CD4-positive, alpha-beta memory T cell (primary cell): ENCODE data around the gene ZNF43. TPM values are rescaled to one million over a fixed set of nuclear protein-coding genes. Genes with fewer than 3 reads are reported as not detected.
"Not testable (repeated sequence)": the region's sequence is repeated elsewhere in the genome, so short reads cannot be mapped to it uniquely, and the experiment has no call there.

Experiments
- CTCF ChIA-PET: fragments of 350-600 bp; sonication (Branson Sonifier 250); formaldehyde crosslinking; loops from one replicate; lab custom pipeline; 2021; ENCODE audit warnings: inconsistent platforms; ENCODE audit not compliant: partially characterized antibody; lab: Charles Lee
- POLR2A ChIA-PET: fragments of 350-600 bp; sonication (Branson Sonifier 250); formaldehyde crosslinking; loops from one replicate; lab custom pipeline; 2021; ENCODE audit not compliant: partially characterized antibody; lab: Charles Lee
- DNase-seq, 5 donors: peaks; one replicate each; pipeline versions ENCODE4 v3.0.0 to v3.0.0-alpha.2; 2020 to 2022; ENCODE audit warnings: mixed read lengths in 1 of 5
- H3K27ac ChIP-seq: one replicate; pipeline ENCODE4 v1.7.0; 2013; ENCODE audit warnings: low read depth, low read length
- H3K27me3 ChIP-seq: 2 replicates; pipeline ENCODE4 v1.7.0; 2013; ENCODE audit warnings: mild to moderate bottlenecking, low read length, moderate library complexity; ENCODE audit not compliant: insufficient read depth
- H3K36me3 ChIP-seq: 2 replicates; pipeline ENCODE4 v1.7.0; 2013; ENCODE audit warnings: mild to moderate bottlenecking, low read length, moderate library complexity; ENCODE audit not compliant: insufficient read depth
- H3K4me1 ChIP-seq: 2 replicates; pipeline ENCODE4 v1.7.0; 2013; ENCODE audit warnings: mild to moderate bottlenecking, low read length, moderate library complexity; ENCODE audit not compliant: insufficient read depth
- H3K4me3 ChIP-seq, 2 donors: one replicate each; pipeline ENCODE4 v1.7.0; 2013; ENCODE audit warnings: low read length in 2 of 2, mild to moderate bottlenecking in 1 of 2
- H3K9me3 ChIP-seq, 2 donors: one replicate each; pipeline ENCODE4 v1.7.0; 2013; ENCODE audit warnings: low read length in 2 of 2, control low read depth in 1 of 2; ENCODE audit not compliant: control insufficient read depth in 1 of 2
- H3K27ac Mint-ChIP-seq, 7 donors: one replicate each; pipeline ENCODE4 v1.8.0; 2020 to 2021; ENCODE audit warnings: mixed read lengths in 7 of 7, mild to moderate bottlenecking in 6 of 7, inconsistent platforms in 3 of 7, moderate library complexity in 3 of 7
- H3K27me3 Mint-ChIP-seq, 2 donors: one replicate each; pipeline ENCODE4 v1.8.0; 2020 to 2021; ENCODE audit warnings: mixed read lengths in 2 of 2
- H3K36me3 Mint-ChIP-seq, 2 donors: one replicate each; pipeline ENCODE4 v1.8.0; 2020 to 2021; ENCODE audit warnings: mixed read lengths in 2 of 2, inconsistent platforms in 1 of 2, mild to moderate bottlenecking in 1 of 2
- H3K4me1 Mint-ChIP-seq, 4 donors: one replicate each; pipeline ENCODE4 v1.8.0; 2020 to 2021; ENCODE audit warnings: mixed read lengths in 4 of 4, mild to moderate bottlenecking in 1 of 4
- H3K4me3 Mint-ChIP-seq, 8 donors: one replicate each; pipeline ENCODE4 v1.8.0; 2020 to 2021; ENCODE audit warnings: mixed read lengths in 8 of 8, mild to moderate bottlenecking in 7 of 8, moderate library complexity in 6 of 8, inconsistent platforms in 3 of 8
- H3K9me3 Mint-ChIP-seq, 8 donors: one replicate each; pipeline ENCODE4 v1.8.0; 2020 to 2021; ENCODE audit warnings: mixed read lengths in 8 of 8, mild to moderate bottlenecking in 5 of 8, inconsistent platforms in 3 of 8, moderate library complexity in 1 of 8
- intact Hi-C: fragments of 100-400 bp; cut with micrococcal nuclease; formaldehyde crosslinking; loops from one replicate; pipeline ENCODE4 v1.15.1; 2023
- polyA plus RNA-seq, 2 donors: library from polyadenylated mRNA; unstranded; fragments of 300-500 nt; fragmentation: Illumina TruSeq; gene quantifications; one replicate each; pipeline ENCODE4 v1.2.3, GENCODE V29; 2021
- total RNA-seq, 2 experiments: library from RNA; stranded (reverse); gene quantifications; one replicate each; pipeline ENCODE4 v1.2.3, GENCODE V29; 2021

The ZNF43 gene
- total RNA-seq, result 10 to 100 TPM; 27.6 to 31.9 TPM
- polyA plus RNA-seq, result 10 to 100 TPM in 1 of 2 donors, 1 to 10 TPM in 1; 9.8 to 13.3 TPM

DNA sequence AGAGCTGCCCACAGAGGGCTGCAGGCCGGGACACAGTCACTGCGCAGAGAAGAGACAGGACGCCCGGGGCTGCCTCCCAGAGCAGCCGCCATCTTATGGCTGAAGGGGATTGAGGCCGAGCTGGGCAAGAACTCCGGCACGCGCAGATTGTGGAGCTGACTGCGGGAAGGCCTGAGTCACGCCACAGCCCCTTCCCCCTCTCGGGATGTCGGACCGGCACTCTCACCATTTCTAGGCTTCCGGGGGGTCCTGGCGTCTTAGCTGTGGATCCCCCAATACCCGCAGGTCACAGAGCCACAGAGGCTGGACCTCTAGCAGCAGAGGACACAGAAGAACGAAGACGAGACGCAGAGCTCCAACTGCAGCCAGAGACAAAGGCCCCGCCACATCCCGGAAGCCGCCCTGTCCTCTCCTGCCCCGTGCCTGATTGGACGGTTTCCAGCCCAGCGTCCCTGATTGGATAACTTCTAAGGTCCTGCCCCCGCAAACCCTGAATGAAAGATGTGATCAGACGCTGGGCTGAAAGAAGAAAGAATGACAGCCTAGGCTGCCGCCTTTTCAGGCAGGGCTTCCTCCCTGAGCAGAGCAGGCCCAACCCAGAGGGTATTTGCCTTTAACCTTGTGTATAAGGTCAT, at the start of gene ZNF43:
Gene ZNF43, minus strand, starts transcription at position 373 of the 635 bp plus-strand sequence. Its CDS starts 144 bp downstream, at position 229.
- peak; percentile 92 to 95 (median 92) for DNase-seq
- Mint-ChIP-seq H3K36me3 (peaks cover 5 to 31% of the 10 kb centered on the region in 2 donors), H3K4me1 (peaks cover 15 to 44% (median 31%) of the 10 kb centered on the region in 4 donors), H3K27me3 (no peaks in the 10 kb centered on the region), H3K9me3 (peaks cover 0 to 8% (median 0%) of the 10 kb centered on the region in 8 donors), H3K4me3 (peak within 1 kb of the TSS; percentile 97 to 99 (median 99)), H3K27ac (peak within 1 kb of the TSS; percentile 95 to 99 (median 98))
- Histone ChIP-seq H3K27me3 (no peaks in the 10 kb centered on the region), H3K27ac (peak within 1 kb of the TSS; percentile 80), H3K4me3 (peak within 1 kb of the TSS; percentile 73 to 93), H3K9me3 (no peaks in the 10 kb centered on the region), H3K4me1 (peaks cover 16% of the 10 kb centered on the region), H3K36me3 (peaks cover 6% of the 10 kb centered on the region)
- intact Hi-C loops, result loop anchor here (1.0 to 5.0 kb wide), 3 partner anchors 16 to 331 kb away; partner anchors contain the start of genes ZNF100 and ZNF429
- ChIA-PET CTCF (interaction anchor here (0.8 to 1.5 kb wide), 7 partner anchors 9 to 331 kb away, joined by 3 to 11 read pairs (median 3); partner anchors contain the start of genes ZNF100 and ZNF429), POLR2A (interaction anchor here (0.6 to 2.5 kb wide), 23 partner anchors 10 to 1954 kb away, joined by 3 to 85 read pairs (median 4); partner anchors contain the start of genes ZNF100, ZNF257, ZNF429 and ZNF430)

DNA sequence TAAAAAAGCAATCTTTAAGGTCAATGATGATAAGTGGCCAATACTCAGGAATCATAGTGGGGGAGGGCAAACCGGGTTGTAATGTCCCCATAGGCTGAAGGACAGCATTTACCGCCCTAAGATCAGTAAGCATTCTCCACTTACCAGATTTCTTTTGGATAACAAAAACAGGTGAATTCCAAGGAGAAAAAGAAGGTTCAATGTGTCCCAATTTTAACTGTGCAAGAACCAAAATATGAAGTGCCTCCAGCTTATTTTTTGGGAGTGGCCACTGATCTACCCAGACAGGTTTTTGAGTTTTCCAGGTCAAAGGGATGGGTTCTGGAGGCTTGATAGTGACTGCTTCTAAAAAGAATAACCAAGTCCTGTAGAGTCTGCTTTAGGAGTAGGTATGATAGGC, 49.5 kb upstream of the ZNF43 start:
- H3K9me3 ChIP-seq, H3K36me3 ChIP-seq, H3K9me3 Mint-ChIP-seq, H3K4me1 Mint-ChIP-seq, H3K27ac Mint-ChIP-seq, H3K27ac ChIP-seq, H3K4me3 ChIP-seq, POLR2A ChIA-PET, DNase-seq, H3K4me1 ChIP-seq, CTCF ChIA-PET, H3K27me3 ChIP-seq, H3K4me3 Mint-ChIP-seq, intact Hi-C loops, H3K36me3 Mint-ChIP-seq: not testable (repeated sequence)
- H3K27me3 Mint-ChIP-seq, result peaks cover 0 to 12% of the 10 kb centered on the region in 2 donors

DNA sequence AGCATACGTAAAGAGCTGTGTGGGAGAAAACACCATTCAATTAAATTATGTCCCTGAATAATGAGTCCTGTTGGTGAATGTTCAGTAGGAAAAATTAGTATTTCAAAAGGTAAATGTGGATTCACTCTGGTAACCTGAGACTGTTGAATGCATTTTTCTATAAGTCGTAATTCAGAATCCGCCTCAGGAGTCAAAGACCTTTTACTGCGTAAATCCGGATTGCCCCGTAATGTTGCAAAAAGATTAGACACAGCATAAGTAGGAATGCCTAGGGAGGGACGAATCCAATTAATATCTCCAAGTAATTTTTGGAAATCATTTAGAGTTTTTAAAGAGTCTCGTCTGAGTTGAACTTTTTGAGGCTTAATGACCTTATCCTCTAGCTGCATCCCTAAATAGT, 48.8 kb upstream of the ZNF43 start:
- intact Hi-C loops, H3K4me1 ChIP-seq, H3K4me1 Mint-ChIP-seq, H3K36me3 Mint-ChIP-seq, H3K4me3 ChIP-seq, H3K27ac ChIP-seq, H3K27me3 ChIP-seq, H3K4me3 Mint-ChIP-seq, H3K36me3 ChIP-seq, H3K9me3 Mint-ChIP-seq, H3K27ac Mint-ChIP-seq, CTCF ChIA-PET, POLR2A ChIA-PET, DNase-seq, H3K9me3 ChIP-seq: not testable (repeated sequence)
- peaks cover 0 to 12% of the 10 kb centered on the region in 2 donors for H3K27me3 Mint-ChIP-seq

DNA sequence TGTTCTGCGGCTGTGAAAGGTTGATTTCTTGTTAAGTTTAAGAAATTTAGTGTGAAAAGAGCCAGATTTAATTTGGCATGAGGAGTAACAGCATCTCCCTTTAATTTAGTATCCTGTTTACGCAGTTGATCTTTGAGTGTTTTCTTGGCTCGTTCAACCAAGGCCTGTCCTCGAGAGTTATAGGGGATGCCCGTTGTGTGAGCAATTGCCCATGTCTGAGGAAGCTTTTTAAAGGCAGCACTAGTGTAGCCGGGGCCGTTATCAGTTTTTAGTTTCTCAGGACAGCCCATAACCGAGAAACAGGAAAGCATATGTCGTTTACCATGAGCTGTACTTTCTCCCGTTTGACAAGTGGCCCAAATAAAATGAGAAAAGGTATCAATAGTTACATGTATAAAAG, 47.5 kb upstream of the ZNF43 start:
- peaks cover 0 to 2% (median 0%) of the 10 kb centered on the region in 8 donors for H3K9me3 Mint-ChIP-seq
- Histone ChIP-seq H3K27ac (no peak overlapping the region), H3K4me3 (no peak overlapping the region), H3K36me3 (no peaks in the 10 kb centered on the region), H3K27me3 (no peaks in the 10 kb centered on the region), H3K4me1 (no peaks in the 10 kb centered on the region), H3K9me3 (no peaks in the 10 kb centered on the region)
- H3K4me1 Mint-ChIP-seq, result no peaks in the 10 kb centered on the region
- ChIA-PET POLR2A (no interaction called here), CTCF (no interaction called here)
- DNase-seq, result no peak
- H3K27ac Mint-ChIP-seq, result no peak overlapping the region
- peaks cover 0 to 12% of the 10 kb centered on the region in 2 donors for H3K27me3 Mint-ChIP-seq
- no peaks in the 10 kb centered on the region for H3K36me3 Mint-ChIP-seq
- intact Hi-C loops, result no loop called here
- H3K4me3 Mint-ChIP-seq, result no peak overlapping the region

DNA sequence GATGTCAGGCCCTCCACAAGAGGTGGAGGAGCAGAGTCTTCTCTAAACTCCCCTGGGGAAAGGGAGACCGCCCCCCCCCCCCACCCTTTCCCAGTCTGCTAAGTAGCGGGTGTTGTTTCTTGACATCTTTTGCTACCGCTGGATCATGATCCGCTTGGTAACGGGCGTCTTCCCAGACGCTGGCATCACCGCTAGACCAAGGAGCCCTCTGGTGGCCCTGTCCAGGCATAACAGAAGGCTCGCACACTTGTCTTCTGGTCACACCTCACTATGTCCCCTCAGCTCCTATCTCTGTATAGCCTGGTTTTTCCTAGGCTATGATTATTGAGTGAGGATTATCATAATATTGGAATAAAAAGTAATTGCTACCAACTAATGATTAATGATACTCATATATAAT, 44.8 kb upstream of the ZNF43 start:
- H3K27me3 Mint-ChIP-seq, H3K27me3 ChIP-seq, DNase-seq, POLR2A ChIA-PET, H3K27ac Mint-ChIP-seq, H3K36me3 Mint-ChIP-seq, H3K4me1 ChIP-seq, H3K27ac ChIP-seq, H3K4me1 Mint-ChIP-seq, intact Hi-C loops, H3K4me3 Mint-ChIP-seq, CTCF ChIA-PET, H3K9me3 Mint-ChIP-seq, H3K4me3 ChIP-seq, H3K9me3 ChIP-seq, H3K36me3 ChIP-seq: not testable (repeated sequence)

DNA sequence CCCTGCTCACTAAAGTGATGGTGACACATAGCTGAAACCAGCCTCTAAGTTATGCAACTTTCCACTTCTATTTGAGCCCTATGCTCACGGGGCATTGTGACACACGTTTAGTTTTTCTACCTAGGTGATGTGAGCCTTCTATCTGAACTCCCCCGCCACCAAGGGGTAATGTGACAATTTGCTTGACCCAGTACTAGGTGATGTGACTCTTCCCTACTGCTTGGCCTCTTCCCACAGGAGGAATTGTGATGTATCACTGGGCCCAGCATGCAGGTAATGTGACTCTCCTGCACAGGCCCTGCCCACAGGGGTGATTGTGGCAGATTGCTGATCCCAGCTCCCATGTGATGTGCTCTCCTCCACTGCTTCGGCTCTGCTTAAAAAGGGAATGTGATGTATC, 42.7 kb upstream of the ZNF43 start:
- Mint-ChIP-seq H3K9me3 (no peaks in the 10 kb centered on the region), H3K36me3 (no peaks in the 10 kb centered on the region), H3K4me1 (no peaks in the 10 kb centered on the region), H3K27ac (peak overlapping the region in 1 of 7 donors; percentile 49), H3K27me3 (peaks cover 0 to 2% of the 10 kb centered on the region in 2 donors), H3K4me3 (no peak overlapping the region)
- Histone ChIP-seq H3K27me3 (no peaks in the 10 kb centered on the region), H3K27ac (no peak overlapping the region), H3K4me1 (no peaks in the 10 kb centered on the region), H3K4me3 (no peak overlapping the region), H3K36me3 (no peaks in the 10 kb centered on the region), H3K9me3 (no peaks in the 10 kb centered on the region)
- intact Hi-C loops, result no loop called here
- DNase-seq, result no peak
- ChIA-PET CTCF (no interaction called here), POLR2A (no interaction called here)

DNA sequence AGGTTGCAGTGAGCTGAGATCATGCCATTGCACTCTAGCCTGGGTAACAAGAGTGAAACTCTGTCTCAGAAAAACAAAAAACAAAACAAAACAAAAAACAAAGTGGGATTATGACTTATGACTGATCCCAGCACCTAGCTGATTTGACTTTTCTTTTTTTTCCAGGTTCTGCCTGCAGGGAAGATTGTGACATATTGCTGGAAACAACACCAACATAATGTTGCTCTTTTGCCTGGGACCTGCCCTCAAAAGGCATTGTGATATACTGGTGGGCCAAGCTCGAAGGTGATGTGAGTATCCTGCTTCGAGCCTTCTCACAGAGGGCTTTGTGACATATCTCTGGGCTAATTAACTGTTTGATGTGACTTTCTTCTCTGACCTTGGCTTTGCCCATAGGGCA, 42.0 kb upstream of the ZNF43 start:
- Histone ChIP-seq H3K36me3 (no peaks in the 10 kb centered on the region), H3K4me3 (no peak overlapping the region), H3K27me3 (no peaks in the 10 kb centered on the region), H3K9me3 (no peaks in the 10 kb centered on the region), H3K4me1 (no peaks in the 10 kb centered on the region), H3K27ac (no peak overlapping the region)
- Mint-ChIP-seq H3K36me3 (no peaks in the 10 kb centered on the region), H3K27ac (no peak overlapping the region), H3K4me3 (no peak overlapping the region), H3K4me1 (no peaks in the 10 kb centered on the region), H3K9me3 (no peaks in the 10 kb centered on the region), H3K27me3 (peaks cover 0 to 2% of the 10 kb centered on the region in 2 donors)
- ChIA-PET CTCF (no interaction called here), POLR2A (no interaction called here)
- no peak for DNase-seq
- intact Hi-C loops, result no loop called here
